GOT3 (cell line): ENCODE data around the gene PLCH2.
"Not testable (repeated sequence)": the region's sequence is repeated elsewhere in the genome, so short reads cannot be mapped to it uniquely, and the experiment has no call there.

Source experiments
- DNase-seq: peaks from one replicate; lab custom pipeline; 2025; ENCODE audit warnings: mixed read lengths; lab: John Stamatoyannopoulos, UW

The PLCH2 gene

GRCh38 chr1:2476061-2476999 is at the start of gene PLCH2:
PLCH2 (plus strand) TSS chr1:2476289; CDS start chr1:2476589, 300 bp downstream.
- DNase-seq, result no peak

- no peak for DNase-seq
These were observed 49.5 kb upstream of the PLCH2 start for GRCh38 chr1:2426540-2426939.

- DNase-seq, result no peak
These were observed 49.0 kb upstream of the PLCH2 start for GRCh38 chr1:2427051-2427450.

- no peak for DNase-seq
These were observed 48.1 kb upstream of the PLCH2 start for GRCh38 chr1:2427976-2428375.

GRCh38 chr1:2428490-2428889 is 47.6 kb upstream of the PLCH2 start:
- DNase-seq, result no peak

GRCh38 chr1:2429780-2430591 is 46.1 kb upstream of the PLCH2 start:
- DNase-seq, result no peak

GRCh38 chr1:2430592-2430973 is 45.5 kb upstream of the PLCH2 start:
- no peak for DNase-seq

- DNase-seq, result no peak
These were observed 45.0 kb upstream of the PLCH2 start for GRCh38 chr1:2431103-2431502.

- DNase-seq, result no peak
These were observed 44.6 kb upstream of the PLCH2 start for GRCh38 chr1:2431518-2431917.

GRCh38 chr1:2432441-2432844 is 43.6 kb upstream of the PLCH2 start:
- DNase-seq, result no peak

GRCh38 chr1:2433196-2433595 is 42.9 kb upstream of the PLCH2 start:
- DNase-seq, result no peak

- DNase-seq, result no peak
These were observed 42.0 kb upstream of the PLCH2 start for GRCh38 chr1:2433936-2434655.

- no peak for DNase-seq
These were observed 41.0 kb upstream of the PLCH2 start for GRCh38 chr1:2435091-2435490.

GRCh38 chr1:2435746-2436355 is 40.2 kb upstream of the PLCH2 start:
- no peak for DNase-seq

- no peak for DNase-seq
These were observed 39.2 kb upstream of the PLCH2 start for GRCh38 chr1:2436876-2437275.

GRCh38 chr1:2437617-2438016 is 38.5 kb upstream of the PLCH2 start:
- no peak for DNase-seq

- no peak for DNase-seq
These were observed 38.1 kb upstream of the PLCH2 start for GRCh38 chr1:2438038-2438437.

GRCh38 chr1:2438641-2439040 is 37.4 kb upstream of the PLCH2 start:
- no peak for DNase-seq

GRCh38 chr1:2439369-2439768 is 36.7 kb upstream of the PLCH2 start:
- DNase-seq, result no peak

- not testable (repeated sequence) for DNase-seq
These were observed 35.7 kb upstream of the PLCH2 start for GRCh38 chr1:2440346-2440745.

GRCh38 chr1:2441746-2442145 is 34.3 kb upstream of the PLCH2 start:
- DNase-seq, result no peak

GRCh38 chr1:2442661-2443060 is 33.4 kb upstream of the PLCH2 start:
- DNase-seq, result no peak
